ENCODE results near the gene RNF138. TPM values are rescaled to one million over a fixed set of nuclear protein-coding genes. Genes with fewer than 3 reads are reported as not detected.

Gene RNF138
- total and polyA plus RNA-seq, 2 of the 13 experiments (the other 11 are each of a cell fraction or from before 2014, with no cell fraction given) = 14.6 to 33.6 TPM

- no peak for FAIRE-seq
- Histone ChIP-seq H3K79me2 (ENCODE audit: insufficient read depth, low read length) (no peaks in the 10 kb centered on the region), H3K27me3 (ENCODE audit: control insufficient read depth in 1 of 2, insufficient read depth in 2 of 2, low read length in 2 of 2) (no peaks in the 10 kb centered on the region; a peak in 1 of 5 replicates), H3K4me3 (replicated peaks in 1 of 3; ENCODE audit: insufficient read depth in 1 of 3, low read depth in 2 of 3, low read length in 3 of 3) (no peak overlapping the region), H3K4me1 (ENCODE audit: insufficient read depth, low read length) (no peaks in the 10 kb centered on the region), H2AFZ (ENCODE audit: low read length) (no peak overlapping the region), H3K27ac (ENCODE audit: extremely low read length, insufficient read depth, low read length) (no peak overlapping the region), H3K9me3 (ENCODE audit: low read length) (no peaks in the 10 kb centered on the region), H3K9ac (ENCODE audit: insufficient read depth, low read depth, low read length) (no peak overlapping the region), H4K20me1 (ENCODE audit: insufficient read depth, low read length) (no peaks in the 10 kb centered on the region), H3K36me3 (replicated peaks in 1 of 2; ENCODE audit: control insufficient read depth in 1 of 2, insufficient read depth in 2 of 2, low read length in 2 of 2) (no peaks in the 10 kb centered on the region), H3K4me2 (ENCODE audit: low read depth, low read length) (no peak overlapping the region)
- no peak for ATAC-seq
- ChIA-PET POLR2A (no interaction called here), CTCF (ENCODE audit: low intra/inter-chr PET ratio, low total read pairs) (no interaction called here)
- no peak for TF ChIP-seq MEF2D (CRISPR knock-in tag; IDR thresholded peaks at IDR 0.05)
- TF ChIP-seq TRAFD1 (CRISPR knock-in tag; IDR thresholded peaks at IDR 0.05; ENCODE audit: borderline replicate concordance) = no peak
- no peak for TF ChIP-seq POLR2A (IDR thresholded peaks at IDR 0.05; ENCODE audit: insufficient read depth in 1 of 2, low read depth in 2 of 2, low read length in 2 of 2)
- TF ChIP-seq KLF16 (CRISPR knock-in tag; IDR thresholded peaks at IDR 0.05) = no peak
- TF ChIP-seq ZNF83 (CRISPR knock-in tag; IDR thresholded peaks at IDR 0.05; ENCODE audit: borderline replicate concordance) = no peak
- TF ChIP-seq THRA (CRISPR knock-in tag; IDR thresholded peaks at IDR 0.05; ENCODE audit: borderline replicate concordance) = no peak
- TF ChIP-seq HMG20A (CRISPR knock-in tag; IDR thresholded peaks at IDR 0.05; ENCODE audit: borderline replicate concordance) = no peak
- TF ChIP-seq TAF1 (CRISPR knock-in tag; IDR thresholded peaks at IDR 0.05) = no peak
- no peak for TF ChIP-seq IRF1 (CRISPR knock-in tag; IDR thresholded peaks at IDR 0.05; ENCODE audit: low read depth)
- TF ChIP-seq MXI1 (IDR thresholded peaks at IDR 0.05; ENCODE audit: borderline replicate concordance, low read depth, low read length) = no peak
- no peak for TF ChIP-seq KLF15 (CRISPR knock-in tag; IDR thresholded peaks at IDR 0.05; ENCODE audit: borderline replicate concordance)
- no peak for TF ChIP-seq CHD4 (IDR thresholded peaks at IDR 0.05; ENCODE audit: borderline replicate concordance, low read length)
- no peak for TF ChIP-seq ZNF790 (CRISPR knock-in tag; IDR thresholded peaks at IDR 0.05; ENCODE audit: borderline replicate concordance)
- TF ChIP-seq GLI4 (CRISPR knock-in tag; IDR thresholded peaks at IDR 0.05; ENCODE audit: borderline replicate concordance) = no peak
- TF ChIP-seq ZFP36 (IDR thresholded peaks at IDR 0.05; ENCODE audit: borderline replicate concordance, low read depth, low read length, partially characterized antibody) = no peak
- no peak for TF ChIP-seq KLF9 (CRISPR knock-in tag; IDR thresholded peaks at IDR 0.05; ENCODE audit: low read depth)
- TF ChIP-seq ZNF124 (CRISPR knock-in tag; IDR thresholded peaks at IDR 0.05) = no peak
- TF ChIP-seq ZBTB46 (CRISPR knock-in tag; IDR thresholded peaks at IDR 0.05; ENCODE audit: borderline replicate concordance) = no peak
- intact Hi-C loops (cut with micrococcal nuclease; ENCODE audit: unreplicated experiment) (no loop called here), in situ Hi-C loops (cut with HindIII; ENCODE audit: extremely low pct_ligation_motif_present, low pct_unique_long_range_greater_than_20kb) (no loop called here)
- no peak for DNase-seq (ENCODE audit: low spot score)
- WGBS (ENCODE audit: low lambda C conversion rate) = 47% methylated on average over 3 of the region's 3 CpGs
- BruUV-seq (replicated peaks) = no TSS peak
Measured at GRCh38 chr18:32167980-32168730, 76.5 kb downstream of the RNF138 start.
